Dendritic cell treated with granulocyte-macrophage colony-stimulating factor and Interleukin-4, amounts not matched to agents 40 ng/mL and 50 ng/mL, for 4 days (primary cell): ENCODE data around the gene NPHP3.

Experiments
- H3K27ac Mint-ChIP-seq: one replicate; pipeline ENCODE4 v1.8.0; 2022; ENCODE audit warnings: mild to moderate bottlenecking, mixed read lengths
- H3K27me3 Mint-ChIP-seq: one replicate; pipeline ENCODE4 v1.8.0; 2022; ENCODE audit warnings: mild to moderate bottlenecking, mixed read lengths
- H3K36me3 Mint-ChIP-seq: one replicate; pipeline ENCODE4 v1.8.0; 2022; ENCODE audit warnings: low read depth, mixed read lengths
- H3K4me1 Mint-ChIP-seq: one replicate; pipeline ENCODE4 v1.8.0; 2022; ENCODE audit warnings: low read depth, mixed read lengths
- H3K4me3 Mint-ChIP-seq: one replicate; pipeline ENCODE4 v1.8.0; 2022; ENCODE audit warnings: mild to moderate bottlenecking, moderate library complexity, mixed read lengths
- H3K9me3 Mint-ChIP-seq: one replicate; pipeline ENCODE4 v1.8.0; 2022; ENCODE audit warnings: mixed read lengths
- intact Hi-C: fragments of 100-400 bp; cut with micrococcal nuclease; formaldehyde crosslinking; loops from one replicate; pipeline ENCODE4 v1.15.0; 2022

NPHP3 gene

DNA sequence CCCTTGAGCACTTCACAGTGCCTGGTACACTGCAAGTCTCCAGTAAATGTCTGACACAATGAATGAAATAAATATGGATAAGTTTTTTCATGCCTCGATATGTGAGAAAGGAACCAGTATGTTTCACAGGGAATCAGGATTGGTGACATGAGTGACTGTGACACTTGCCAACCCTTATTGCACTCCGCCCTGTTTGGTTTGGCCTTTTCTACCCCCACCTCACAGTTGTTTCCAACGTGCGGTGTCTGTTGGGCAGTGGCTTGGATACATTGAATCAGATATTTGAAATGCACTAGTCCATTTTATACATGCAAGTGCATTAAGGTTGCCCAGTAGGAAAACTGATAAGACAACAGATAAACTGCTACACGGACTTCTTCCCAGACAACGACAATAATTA is 2.0 kb downstream of the NPHP3 start:
- peaks cover 33% of the 10 kb centered on the region for H3K4me1 Mint-ChIP-seq
- no peaks in the 10 kb centered on the region for H3K27me3 Mint-ChIP-seq
- H3K36me3 Mint-ChIP-seq: peaks cover 36% of the 10 kb centered on the region
- no peaks in the 10 kb centered on the region for H3K9me3 Mint-ChIP-seq
- no peak overlapping the region for H3K27ac Mint-ChIP-seq
- peak overlapping the region; percentile 24 for H3K4me3 Mint-ChIP-seq
- intact Hi-C loops: loop anchor here (5.0 kb wide), 2 partner anchors 303 to 1973 kb away; partner anchors contain the start of genes DNAJC13 and PIK3R4

DNA sequence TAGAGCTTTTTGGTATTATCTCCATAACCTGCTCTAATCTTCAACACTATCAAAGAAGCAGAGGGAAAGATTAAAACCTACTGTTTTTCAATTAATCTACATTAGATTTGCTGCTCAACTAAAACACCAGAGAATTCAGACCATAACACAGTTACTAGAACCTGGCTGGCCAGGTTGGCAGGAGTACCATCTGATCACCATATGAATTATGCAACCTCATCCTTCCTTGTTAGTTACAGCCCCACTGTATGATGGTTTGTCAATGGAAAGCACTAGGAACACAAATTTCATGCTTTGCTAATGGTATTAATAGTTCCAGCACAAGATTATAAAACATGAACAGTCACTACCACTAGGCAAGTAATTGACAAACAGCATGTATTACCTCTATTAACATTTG is 5.8 kb downstream of the NPHP3 start:
- Mint-ChIP-seq H3K36me3 (peaks cover 42% of the 10 kb centered on the region), H3K4me3 (no peak overlapping the region), H3K27me3 (no peaks in the 10 kb centered on the region), H3K27ac (no peak overlapping the region), H3K9me3 (no peaks in the 10 kb centered on the region), H3K4me1 (peaks cover 21% of the 10 kb centered on the region)
- intact Hi-C loops: no loop called here

DNA sequence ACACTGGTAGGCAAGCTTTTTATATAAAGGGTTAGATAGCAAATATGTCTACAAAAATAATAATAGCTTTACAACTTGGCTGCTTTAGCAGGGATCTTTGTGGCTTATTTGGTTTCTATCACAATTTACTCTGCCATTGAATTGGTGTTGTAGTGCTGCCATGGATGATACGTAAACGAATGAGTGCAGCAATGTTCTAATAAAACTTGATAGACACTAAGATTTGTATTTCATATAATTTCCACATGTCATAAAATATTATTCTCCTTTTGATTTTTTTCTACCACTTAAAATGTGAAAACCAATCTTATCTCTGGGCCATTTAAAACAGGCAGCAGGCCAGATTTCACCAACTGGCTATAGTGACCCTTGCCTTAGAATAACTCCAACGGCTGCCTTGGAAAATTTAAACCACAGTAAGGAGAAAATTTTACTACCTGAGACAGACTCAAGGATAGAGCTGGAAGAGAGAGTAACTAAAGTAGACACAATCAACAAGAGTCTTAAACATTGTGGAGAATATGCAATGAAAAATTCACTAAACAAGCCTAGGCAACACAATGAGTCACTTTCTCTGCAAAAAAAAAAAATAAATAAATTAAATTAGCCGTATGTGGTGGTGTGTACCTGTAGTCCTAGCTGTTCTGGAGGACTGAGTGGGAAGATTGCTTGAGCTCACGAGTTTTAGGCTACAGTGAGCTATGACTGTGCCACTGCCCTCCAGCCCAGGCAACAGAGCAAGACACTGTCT is 8.1 kb downstream of the NPHP3 start:
- H3K27ac Mint-ChIP-seq: no peak overlapping the region
- H3K36me3 Mint-ChIP-seq: peaks cover 56% of the 10 kb centered on the region
- H3K9me3 Mint-ChIP-seq: no peaks in the 10 kb centered on the region
- no peak overlapping the region for H3K4me3 Mint-ChIP-seq
- intact Hi-C loops: no loop called here
- peaks cover 2% of the 10 kb centered on the region for H3K4me1 Mint-ChIP-seq
- no peaks in the 10 kb centered on the region for H3K27me3 Mint-ChIP-seq

DNA sequence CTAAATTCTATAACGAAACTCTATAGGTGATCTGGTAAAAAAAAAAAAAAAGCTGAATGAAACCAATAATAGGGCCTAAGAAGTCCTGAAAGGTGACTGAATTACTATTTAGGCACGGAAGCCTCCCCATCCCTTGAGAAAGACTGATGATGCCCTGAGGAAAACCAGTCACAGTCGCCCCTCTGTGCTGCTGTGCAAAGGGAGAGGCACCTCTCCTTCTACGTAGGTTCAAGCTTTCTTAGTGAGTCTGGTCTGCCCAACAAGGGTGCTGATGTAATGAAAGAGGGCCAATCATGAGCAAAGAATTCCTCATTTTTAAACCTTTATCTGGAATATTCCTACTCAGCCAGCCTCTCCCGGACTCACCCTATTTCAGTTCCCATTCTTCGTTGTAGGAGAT is 11.9 kb downstream of the NPHP3 start:
- Mint-ChIP-seq H3K4me3 (no peak overlapping the region), H3K4me1 (no peaks in the 10 kb centered on the region), H3K27ac (no peak overlapping the region), H3K27me3 (no peaks in the 10 kb centered on the region), H3K36me3 (peaks cover 72% of the 10 kb centered on the region), H3K9me3 (no peaks in the 10 kb centered on the region)
- intact Hi-C loops: no loop called here

DNA sequence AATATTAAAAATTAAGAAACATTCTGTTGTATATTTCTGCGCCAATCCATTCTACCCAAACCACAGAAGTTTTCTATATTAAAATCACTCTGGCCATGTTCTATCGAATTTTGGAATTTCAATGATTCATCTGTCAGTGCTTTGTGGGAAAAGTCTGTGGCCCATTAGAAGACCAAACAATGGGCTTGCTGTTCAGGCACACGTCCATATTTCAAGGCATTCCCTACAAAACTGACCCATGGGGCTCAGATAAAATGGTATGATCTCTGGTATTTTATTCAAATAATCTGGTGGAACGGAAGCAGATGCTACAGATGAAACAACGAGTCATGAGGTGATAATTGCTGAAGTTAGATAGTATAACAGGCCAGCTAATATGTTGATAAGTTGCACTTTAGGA is 12.4 kb downstream of the NPHP3 start:
- no peaks in the 10 kb centered on the region for H3K4me1 Mint-ChIP-seq

DNA sequence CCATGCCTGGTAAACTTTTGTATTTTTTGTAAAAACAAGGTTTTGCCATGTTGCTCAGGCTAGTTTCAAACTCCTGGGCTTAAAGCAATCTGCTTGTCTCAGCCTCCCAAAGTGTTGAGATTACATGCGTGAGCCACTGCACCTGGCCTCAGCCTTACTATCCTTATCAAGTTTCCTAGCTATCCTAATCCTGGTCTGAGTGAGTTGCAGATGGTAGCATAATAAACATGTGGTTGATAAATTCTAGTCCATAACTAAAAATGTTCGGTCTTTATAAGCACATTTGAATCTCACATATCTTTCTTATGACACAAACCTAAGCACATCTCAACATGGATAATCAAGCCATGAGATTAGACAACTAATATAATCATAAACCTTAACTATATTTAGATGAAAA is 18.5 kb downstream of the NPHP3 start:
- H3K4me1 Mint-ChIP-seq: no peaks in the 10 kb centered on the region
- H3K36me3 Mint-ChIP-seq: peaks cover 80% of the 10 kb centered on the region
- H3K27me3 Mint-ChIP-seq: no peaks in the 10 kb centered on the region
- intact Hi-C loops: loop anchor here (5.0 to 10.0 kb wide), 2 partner anchors 339 to 944 kb away; no protein-coding TSS in a partner anchor
- H3K4me3 Mint-ChIP-seq: no peak overlapping the region
- H3K27ac Mint-ChIP-seq: no peak overlapping the region
- no peaks in the 10 kb centered on the region for H3K9me3 Mint-ChIP-seq

More for the DNA sequence above, 12.4 kb downstream of the NPHP3 start:
- Mint-ChIP-seq H3K27me3 (no peaks in the 10 kb centered on the region), H3K36me3 (peaks cover 76% of the 10 kb centered on the region), H3K4me3 (no peak overlapping the region), H3K27ac (no peak overlapping the region), H3K9me3 (no peaks in the 10 kb centered on the region)
- intact Hi-C loops: loop anchor here (10.0 kb wide), 1 partner anchor 345 kb away; no protein-coding TSS in a partner anchor

DNA sequence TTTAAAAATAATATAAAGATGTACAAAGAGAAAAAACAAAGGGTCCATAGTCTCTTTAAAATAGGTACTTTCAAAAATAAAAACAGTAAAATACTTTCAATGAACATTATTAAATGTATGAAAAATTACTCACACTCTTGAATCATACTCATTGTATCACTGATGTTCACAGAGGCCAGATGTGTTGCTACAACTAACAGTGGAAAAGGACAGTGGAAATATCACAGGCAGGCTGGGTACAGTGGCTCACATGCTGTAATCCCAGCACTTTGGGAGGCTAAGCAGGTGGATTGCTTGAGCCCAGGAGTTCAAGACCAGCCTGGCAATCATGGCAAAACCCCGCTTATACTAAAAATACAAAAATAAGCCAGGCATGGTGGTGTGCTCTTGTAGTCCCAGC is 26.8 kb downstream of the NPHP3 start:
- intact Hi-C loops: loop anchor here (10.0 kb wide), 1 partner anchor 201 kb away; no protein-coding TSS in a partner anchor
- H3K36me3 Mint-ChIP-seq: peaks cover 76% of the 10 kb centered on the region
- no peaks in the 10 kb centered on the region for H3K9me3 Mint-ChIP-seq
- no peak overlapping the region for H3K27ac Mint-ChIP-seq
- H3K4me1 Mint-ChIP-seq: no peaks in the 10 kb centered on the region
- no peaks in the 10 kb centered on the region for H3K27me3 Mint-ChIP-seq
- H3K4me3 Mint-ChIP-seq: no peak overlapping the region

DNA sequence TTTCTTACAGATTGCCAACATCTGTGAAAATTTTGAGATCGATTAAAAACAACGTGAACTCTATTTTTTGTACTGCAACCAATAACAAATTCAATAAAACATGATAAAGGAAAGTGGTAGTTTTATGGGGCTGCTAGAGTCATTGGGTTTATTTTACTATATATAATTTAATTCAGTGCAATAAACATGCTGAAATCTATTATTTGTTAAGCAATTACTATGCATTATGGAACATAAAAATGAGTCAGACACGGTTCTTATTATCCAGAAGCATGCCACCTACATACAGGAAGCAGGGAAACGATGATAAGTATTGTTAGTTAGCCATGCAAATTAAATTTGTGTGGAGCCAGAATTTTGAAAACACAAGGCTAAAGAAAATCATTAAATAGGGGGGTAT is 27.2 kb downstream of the NPHP3 start:
- Mint-ChIP-seq H3K4me3 (no peak overlapping the region), H3K36me3 (peaks cover 77% of the 10 kb centered on the region), H3K27ac (no peak overlapping the region), H3K27me3 (no peaks in the 10 kb centered on the region), H3K9me3 (no peaks in the 10 kb centered on the region), H3K4me1 (no peaks in the 10 kb centered on the region)
- intact Hi-C loops: loop anchor here (10.0 kb wide), 1 partner anchor 200 kb away; no protein-coding TSS in a partner anchor

DNA sequence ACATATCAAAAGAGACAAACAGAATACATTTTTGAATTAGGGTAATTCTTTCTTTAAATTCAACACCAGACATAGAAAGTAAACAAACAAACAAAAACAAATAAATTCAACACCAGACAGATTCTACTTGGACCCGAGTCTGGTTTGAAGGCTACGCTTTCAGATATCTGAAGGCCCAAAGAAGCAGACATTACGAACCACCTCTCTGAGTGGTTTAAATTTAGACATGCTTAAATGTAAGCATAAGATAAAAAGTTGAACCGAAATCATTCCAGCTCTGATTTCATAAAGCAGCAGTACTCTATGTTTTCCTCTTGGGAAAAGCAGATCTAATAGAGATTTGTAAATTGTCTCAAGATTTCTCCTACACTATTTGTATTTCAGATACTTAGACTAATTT is 32.2 kb downstream of the NPHP3 start:
- Mint-ChIP-seq H3K36me3 (peaks cover 73% of the 10 kb centered on the region), H3K4me3 (no peak overlapping the region)
- intact Hi-C loops: loop anchor here (10.0 kb wide), 1 partner anchor 195 kb away; no protein-coding TSS in a partner anchor

DNA sequence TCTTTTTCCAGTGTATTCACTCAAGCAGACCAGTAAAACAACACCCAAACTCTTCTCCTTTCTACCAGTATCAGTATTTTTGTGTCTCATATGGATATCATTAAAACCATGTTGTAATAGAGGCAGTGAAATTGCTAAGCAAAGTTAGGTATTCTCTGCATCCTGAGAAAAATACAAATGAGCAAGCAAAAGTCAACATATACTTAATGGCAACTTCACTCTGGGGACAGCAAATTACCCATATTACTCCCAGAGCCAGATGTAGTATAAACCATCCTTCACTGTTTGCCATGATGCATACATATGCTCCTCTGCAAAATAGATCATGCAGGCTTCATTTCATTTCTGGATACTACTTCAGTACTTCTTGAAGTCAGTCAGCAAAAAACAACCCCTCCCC is 40.0 kb downstream of the NPHP3 start:
- intact Hi-C loops: no loop called here

More for the DNA sequence above, 32.2 kb downstream of the NPHP3 start:
- H3K27ac Mint-ChIP-seq: no peak overlapping the region
- no peaks in the 10 kb centered on the region for H3K4me1 Mint-ChIP-seq
- H3K27me3 Mint-ChIP-seq: no peaks in the 10 kb centered on the region
- H3K9me3 Mint-ChIP-seq: no peaks in the 10 kb centered on the region

DNA sequence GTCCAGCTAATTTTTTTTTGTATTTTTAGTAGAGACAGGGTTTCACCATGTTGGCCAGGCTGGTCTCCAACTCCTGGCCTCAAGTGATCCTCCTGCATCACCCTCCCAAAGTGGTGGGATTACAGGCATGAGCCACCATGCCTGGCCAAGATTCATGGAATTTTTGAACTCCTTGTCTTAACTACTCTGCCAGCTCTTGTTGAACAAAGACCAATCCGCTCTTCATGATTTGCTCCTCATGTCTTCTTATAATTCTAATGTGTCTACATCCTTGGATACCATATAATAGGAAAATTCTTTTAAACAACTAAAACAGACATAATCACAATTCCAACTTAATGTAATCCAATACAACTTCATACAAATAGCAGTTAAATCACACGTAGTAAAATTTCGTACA is 40.8 kb downstream of the NPHP3 start:
- no peak overlapping the region for H3K4me3 Mint-ChIP-seq
- no peaks in the 10 kb centered on the region for H3K4me1 Mint-ChIP-seq
- no peaks in the 10 kb centered on the region for H3K9me3 Mint-ChIP-seq
- no peak overlapping the region for H3K27ac Mint-ChIP-seq
- intact Hi-C loops: no loop called here
- no peaks in the 10 kb centered on the region for H3K27me3 Mint-ChIP-seq
- H3K36me3 Mint-ChIP-seq: peaks cover 69% of the 10 kb centered on the region

More for the DNA sequence above, 40.0 kb downstream of the NPHP3 start:
- no peak overlapping the region for H3K4me3 Mint-ChIP-seq
- H3K36me3 Mint-ChIP-seq: peaks cover 69% of the 10 kb centered on the region
- H3K9me3 Mint-ChIP-seq: no peaks in the 10 kb centered on the region
- no peak overlapping the region for H3K27ac Mint-ChIP-seq
- no peaks in the 10 kb centered on the region for H3K27me3 Mint-ChIP-seq
- H3K4me1 Mint-ChIP-seq: no peaks in the 10 kb centered on the region

DNA sequence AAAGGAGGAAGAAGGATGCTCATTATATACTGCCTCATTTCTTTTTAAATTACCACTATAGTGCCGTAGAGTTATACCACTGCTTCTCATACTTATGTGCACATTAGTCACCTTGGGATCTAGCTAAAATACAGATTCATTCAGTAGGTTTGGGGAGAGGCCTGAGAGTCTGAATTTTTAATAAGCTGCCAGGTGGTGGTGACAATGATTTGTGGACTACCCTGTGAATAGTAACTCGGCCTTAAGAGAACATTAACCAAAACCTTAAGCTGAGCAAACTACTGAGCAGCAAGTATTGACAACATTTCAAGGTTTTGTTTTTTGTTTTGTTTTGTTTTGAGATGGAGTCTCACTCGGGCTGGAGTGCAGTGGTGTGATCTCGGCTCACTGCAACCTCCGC is 42.3 kb downstream of the NPHP3 start:
- no peaks in the 10 kb centered on the region for H3K27me3 Mint-ChIP-seq
- peaks cover 70% of the 10 kb centered on the region for H3K36me3 Mint-ChIP-seq
- intact Hi-C loops: no loop called here
- no peaks in the 10 kb centered on the region for H3K9me3 Mint-ChIP-seq
- H3K27ac Mint-ChIP-seq: no peak overlapping the region
- no peak overlapping the region for H3K4me3 Mint-ChIP-seq
- H3K4me1 Mint-ChIP-seq: peaks cover 5% of the 10 kb centered on the region

DNA sequence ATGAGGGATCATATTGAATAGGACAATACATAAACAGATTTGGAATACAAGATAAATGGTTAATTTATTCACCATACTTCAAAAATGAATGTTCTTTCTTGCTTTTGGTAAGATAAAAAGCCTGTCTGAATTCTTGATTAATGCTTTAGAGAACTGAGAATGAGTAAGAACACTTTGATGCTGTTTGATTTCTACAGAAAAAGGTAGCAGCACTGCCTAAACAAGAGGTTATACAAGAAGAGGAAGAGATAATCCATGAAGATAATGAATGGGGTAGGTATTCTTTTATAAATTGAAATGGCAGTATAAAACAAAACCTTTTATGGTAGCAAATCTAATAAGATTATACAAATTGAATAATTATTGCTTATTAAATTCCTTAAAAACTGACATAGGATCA is 46.8 kb downstream of the NPHP3 start:
- Mint-ChIP-seq H3K27ac (no peak overlapping the region), H3K36me3 (peaks cover 64% of the 10 kb centered on the region), H3K4me3 (no peak overlapping the region), H3K27me3 (no peaks in the 10 kb centered on the region), H3K4me1 (peaks cover 5% of the 10 kb centered on the region), H3K9me3 (no peaks in the 10 kb centered on the region)
- intact Hi-C loops: no loop called here

DNA sequence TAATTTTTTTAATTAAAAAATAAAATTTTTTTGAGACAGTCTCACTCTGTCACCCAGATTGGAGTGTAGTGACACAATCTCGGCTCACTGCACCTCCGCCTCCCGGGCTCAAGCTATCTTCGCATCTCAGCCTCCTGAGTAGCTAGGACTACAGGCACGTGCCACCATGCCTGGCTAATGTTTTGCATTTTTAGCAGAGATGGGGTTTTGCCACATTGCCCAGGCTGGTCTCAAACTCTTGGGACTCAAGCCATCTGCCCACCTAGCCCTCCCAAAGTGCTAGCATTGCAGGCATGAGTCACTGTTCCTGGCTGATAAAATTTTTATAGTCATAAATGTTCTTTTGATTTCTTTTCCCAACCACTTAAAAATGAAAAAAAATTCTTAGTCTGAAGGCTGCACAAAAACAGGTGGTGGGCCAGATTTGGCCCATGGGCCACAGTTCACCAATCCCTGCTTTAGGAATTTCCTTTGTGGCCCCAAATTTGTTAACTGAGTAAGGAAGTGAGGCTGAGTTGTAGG is 52.9 kb downstream of the NPHP3 start:
- peaks cover 7% of the 10 kb centered on the region for H3K4me1 Mint-ChIP-seq
- H3K9me3 Mint-ChIP-seq: no peaks in the 10 kb centered on the region
- no peak overlapping the region for H3K4me3 Mint-ChIP-seq
- H3K36me3 Mint-ChIP-seq: peaks cover 33% of the 10 kb centered on the region
- no peak overlapping the region for H3K27ac Mint-ChIP-seq
- intact Hi-C loops: no loop called here
- H3K27me3 Mint-ChIP-seq: no peaks in the 10 kb centered on the region
